IPS DF 6.9 (cell line): ENCODE results near the gene ZFYVE16.
"Not testable (repeated sequence)": the region's sequence is repeated elsewhere in the genome, so short reads cannot be mapped to it uniquely, and the experiment has no call there.

Experiments
- DNase-seq: peaks from one replicate; pipeline ENCODE4 v3.0.0-alpha.2; 2013; ENCODE audit warnings: low read depth, low spot score
- H3K27ac ChIP-seq: one replicate; pipeline ENCODE4 v1.5.1; 2013; ENCODE audit warnings: low read length, control low read depth
- H3K27me3 ChIP-seq: 2 replicates; pipeline ENCODE4 v1.6.1; 2013; ENCODE audit warnings: mild to moderate bottlenecking, low read length; ENCODE audit not compliant: control insufficient read depth, insufficient read depth
- H3K36me3 ChIP-seq: 2 replicates; pipeline ENCODE4 v1.6.1; 2013; ENCODE audit warnings: low read length; ENCODE audit not compliant: control insufficient read depth, insufficient read depth
- H3K4me1 ChIP-seq: 2 replicates; pipeline ENCODE4 v1.6.1; 2013; ENCODE audit warnings: low read length; ENCODE audit not compliant: control insufficient read depth, insufficient read depth
- H3K4me3 ChIP-seq: 2 replicates; pipeline ENCODE4 v1.5.1; 2013; ENCODE audit warnings: mild to moderate bottlenecking, low read length
- H3K9me3 ChIP-seq: 2 replicates; pipeline ENCODE4 v1.6.1; 2013; ENCODE audit warnings: low read length, inconsistent platforms; ENCODE audit not compliant: control insufficient read depth, insufficient read depth
- WGBS: extraction: QIAGEN DNeasy Blood & Tissue Kit; methylation state at CpG from one replicate; pipeline ENCODE4 v1.1.7; 2013; ENCODE audit warnings: mixed read lengths, missing lambda C conversion rate; ENCODE audit not compliant: insufficient read length, insufficient coverage; 5-methylcytosine and 5-hydroxymethylcytosine counted together

ZFYVE16 gene

GRCh38 chr5:80411589-80412219 lies 3.8 kb downstream of the ZFYVE16 start:
- no peak overlapping the region for H3K27ac ChIP-seq
- H3K4me3 ChIP-seq, result no peak overlapping the region
- no CpG with 5 or more reads among the region's 3 CpGs for WGBS
- no peak for DNase-seq
- no peaks in the 10 kb centered on the region for H3K27me3 ChIP-seq
- no peaks in the 10 kb centered on the region for H3K36me3 ChIP-seq
- no peaks in the 10 kb centered on the region for H3K4me1 ChIP-seq
- peaks cover 1% of the 10 kb centered on the region; the same call in 1 of the 2 replicates for H3K9me3 ChIP-seq

GRCh38 chr5:80414113-80414512 lies 6.2 kb downstream of the ZFYVE16 start:
- H3K27ac ChIP-seq, result no peak overlapping the region
- H3K4me1 ChIP-seq, result no peaks in the 10 kb centered on the region
- no peak overlapping the region for H3K4me3 ChIP-seq
- H3K27me3 ChIP-seq, result no peaks in the 10 kb centered on the region
- DNase-seq, result no peak
- no CpG with 5 or more reads among the region's 1 CpG for WGBS
- no peaks in the 10 kb centered on the region for H3K36me3 ChIP-seq
- H3K9me3 ChIP-seq, result peaks cover 1% of the 10 kb centered on the region; the same call in 1 of the 2 replicates

- DNase-seq, result no peak
These were observed 10.1 kb downstream of the ZFYVE16 start for GRCh38 chr5:80417973-80418372.

GRCh38 chr5:80424365-80424764 lies 16.5 kb downstream of the ZFYVE16 start:
- H3K27me3 ChIP-seq, H3K4me1 ChIP-seq, DNase-seq, H3K36me3 ChIP-seq, H3K4me3 ChIP-seq, H3K27ac ChIP-seq, H3K9me3 ChIP-seq: not testable (repeated sequence)
- no CpG with 5 or more reads among the region's 3 CpGs for WGBS

More at GRCh38 chr5:80417973-80418372, 10.1 kb downstream of the ZFYVE16 start:
- H3K4me3 ChIP-seq, result no peak overlapping the region
- no peak overlapping the region for H3K27ac ChIP-seq
- H3K36me3 ChIP-seq, result no peaks in the 10 kb centered on the region
- peaks cover 1% of the 10 kb centered on the region; the same call in 1 of the 2 replicates for H3K9me3 ChIP-seq
- WGBS, result no CpG with 5 or more reads among the region's 1 CpG
- H3K27me3 ChIP-seq, result no peaks in the 10 kb centered on the region
- no peaks in the 10 kb centered on the region for H3K4me1 ChIP-seq

GRCh38 chr5:80435476-80435875 lies 27.6 kb downstream of the ZFYVE16 start:
- Histone ChIP-seq H3K36me3 (peaks cover 3% of the 10 kb centered on the region; the same call in 1 of the 2 replicates), H3K4me1 (no peaks in the 10 kb centered on the region), H3K27me3 (no peaks in the 10 kb centered on the region), H3K4me3 (no peak overlapping the region), H3K27ac (no peak overlapping the region), H3K9me3 (no peaks in the 10 kb centered on the region)
- WGBS, result no CpG with 5 or more reads among the region's 8 CpGs
- no peak for DNase-seq

GRCh38 chr5:80437326-80437725 lies 29.5 kb downstream of the ZFYVE16 start:
- DNase-seq, result no peak
- H3K9me3 ChIP-seq, result no peaks in the 10 kb centered on the region
- no peaks in the 10 kb centered on the region for H3K4me1 ChIP-seq
- peaks cover 3% of the 10 kb centered on the region; the same call in 1 of the 2 replicates for H3K36me3 ChIP-seq
- H3K27ac ChIP-seq, result no peak overlapping the region
- no CpG with 5 or more reads among the region's 3 CpGs for WGBS
- no peak overlapping the region for H3K4me3 ChIP-seq
- no peaks in the 10 kb centered on the region for H3K27me3 ChIP-seq

GRCh38 chr5:80438739-80439138 lies 30.9 kb downstream of the ZFYVE16 start:
- no peaks in the 10 kb centered on the region for H3K4me1 ChIP-seq
- H3K4me3 ChIP-seq, result no peak overlapping the region
- no peak overlapping the region for H3K27ac ChIP-seq
- peaks cover 3% of the 10 kb centered on the region; the same call in 1 of the 2 replicates for H3K36me3 ChIP-seq
- DNase-seq, result no peak
- H3K9me3 ChIP-seq, result no peaks in the 10 kb centered on the region
- WGBS, result no CpG with 5 or more reads among the region's 4 CpGs
- H3K27me3 ChIP-seq, result no peaks in the 10 kb centered on the region

- no peak for DNase-seq
- H3K36me3 ChIP-seq, result peaks cover 3% of the 10 kb centered on the region; the same call in 1 of the 2 replicates
- no peak overlapping the region for H3K27ac ChIP-seq
- H3K27me3 ChIP-seq, result no peaks in the 10 kb centered on the region
- H3K4me3 ChIP-seq, result no peak overlapping the region
- no peaks in the 10 kb centered on the region for H3K9me3 ChIP-seq
- H3K4me1 ChIP-seq, result no peaks in the 10 kb centered on the region
These were observed 31.3 kb downstream of the ZFYVE16 start for GRCh38 chr5:80439213-80439612.

- no peak overlapping the region for H3K4me3 ChIP-seq
- H3K27ac ChIP-seq, result no peak overlapping the region
- H3K9me3 ChIP-seq, result no peaks in the 10 kb centered on the region
- no peaks in the 10 kb centered on the region for H3K4me1 ChIP-seq
- H3K27me3 ChIP-seq, result no peaks in the 10 kb centered on the region
- H3K36me3 ChIP-seq, result no peaks in the 10 kb centered on the region
- DNase-seq, result no peak
These were observed 34.9 kb downstream of the ZFYVE16 start for GRCh38 chr5:80442742-80443141.

- no peaks in the 10 kb centered on the region for H3K36me3 ChIP-seq
- WGBS, result no CpG with 5 or more reads among the region's 2 CpGs
- no peak for DNase-seq
- H3K27ac ChIP-seq, result no peak overlapping the region
- no peaks in the 10 kb centered on the region for H3K27me3 ChIP-seq
- no peak overlapping the region for H3K4me3 ChIP-seq
- H3K4me1 ChIP-seq, result no peaks in the 10 kb centered on the region
- no peaks in the 10 kb centered on the region for H3K9me3 ChIP-seq
These were observed 45.5 kb downstream of the ZFYVE16 start for GRCh38 chr5:80453366-80453765.

GRCh38 chr5:80463269-80463668 lies 55.4 kb downstream of the ZFYVE16 start:
- Histone ChIP-seq H3K27ac (no peak overlapping the region), H3K27me3 (no peaks in the 10 kb centered on the region), H3K4me1 (no peaks in the 10 kb centered on the region), H3K4me3 (no peak overlapping the region), H3K9me3 (peaks cover 1% of the 10 kb centered on the region; the same call in 1 of the 2 replicates), H3K36me3 (peaks cover 2% of the 10 kb centered on the region; the same call in 1 of the 2 replicates)
- no peak for DNase-seq
- WGBS, result no CpG with 5 or more reads among the region's 4 CpGs
